GM23248 (cell line): ENCODE data around the gene SH3BP2. TPM values are rescaled to one million over a fixed set of nuclear protein-coding genes. Genes with fewer than 3 reads are reported as not detected.

Experiments used
- DNase-seq: peaks from one replicate; pipeline ENCODE4 v3.0.0-alpha.2; 2015
- H2AFZ ChIP-seq: fragments of 200-600 bp; sonication (generic); 2 replicates; pipeline ENCODE4 v1.6.1; 2016; ENCODE audit warnings: antibody characterized with exemption
- H3F3A ChIP-seq: fragments of 200-600 bp; sonication (generic); 2 replicates; pipeline ENCODE4 v1.6.1; 2016; ENCODE audit warnings: mild to moderate bottlenecking, antibody characterized with exemption, mixed run types; ENCODE audit not compliant: insufficient read depth
- H3K27ac ChIP-seq: fragments of 200-600 bp; sonication (generic); 2 replicates; pipeline ENCODE4 v1.5.1; 2016; ENCODE audit warnings: mild to moderate bottlenecking
- H3K27me3 ChIP-seq: fragments of 200-600 bp; sonication (generic); replicated peaks from 2 replicates; pipeline ENCODE4 v1.6.1; 2016; ENCODE audit warnings: mild to moderate bottlenecking; ENCODE audit not compliant: insufficient read depth
- H3K36me3 ChIP-seq: fragments of 200-600 bp; sonication (generic); 2 replicates; pipeline ENCODE4 v1.6.1; 2016; ENCODE audit warnings: low read depth, mild to moderate bottlenecking
- H3K4me1 ChIP-seq: fragments of 200-600 bp; sonication (generic); 2 replicates; pipeline ENCODE4 v1.6.1; 2016; ENCODE audit warnings: mild to moderate bottlenecking; ENCODE audit not compliant: insufficient read depth
- H3K4me2 ChIP-seq: fragments of 200-600 bp; sonication (generic); one replicate; pipeline ENCODE4 v1.6.1; 2016; ENCODE audit warnings: mild to moderate bottlenecking; ENCODE audit not compliant: unreplicated experiment
- H3K4me3 ChIP-seq: fragments of 200-600 bp; sonication (generic); 2 replicates; pipeline ENCODE4 v1.5.1; 2016; ENCODE audit warnings: mild to moderate bottlenecking
- H3K79me2 ChIP-seq: fragments of 200-600 bp; sonication (generic); 2 replicates; pipeline ENCODE4 v1.6.1; 2016; ENCODE audit warnings: mild to moderate bottlenecking; ENCODE audit not compliant: insufficient read depth
- H3K9ac ChIP-seq: fragments of 200-600 bp; sonication (generic); 2 replicates; pipeline ENCODE4 v1.6.1; 2016; ENCODE audit warnings: mild to moderate bottlenecking
- H3K9me2 ChIP-seq: fragments of 200-600 bp; sonication (generic); 2 replicates; pipeline ENCODE4 v1.6.1; 2016; ENCODE audit warnings: mixed run types, mild to moderate bottlenecking, moderate library complexity; ENCODE audit not compliant: insufficient read depth
- H3K9me3 ChIP-seq: fragments of 200-600 bp; sonication (generic); one replicate; pipeline ENCODE4 v1.6.1; 2017; ENCODE audit warnings: low read depth
- H4K20me1 ChIP-seq: fragments of 200-600 bp; sonication (generic); 2 replicates; pipeline ENCODE4 v1.6.0; 2016; ENCODE audit not compliant: insufficient read depth
- EZH2 ChIP-seq: fragments of 200-600 bp; sonication (generic); IDR thresholded peaks from 2 replicates; pipeline ENCODE4 v1.6.1; 2018; ENCODE audit warnings: antibody characterized with exemption, mild to moderate bottlenecking; ENCODE audit not compliant: insufficient read depth, poor library complexity, severe bottlenecking
- EZH2phosphoT487 ChIP-seq: fragments of 200-600 bp; sonication (generic); IDR thresholded peaks from 2 replicates; pipeline ENCODE4 v1.6.1; 2018; ENCODE audit warnings: antibody characterized with exemption, moderate library complexity, mild to moderate bottlenecking, low read depth; ENCODE audit not compliant: insufficient read depth
- WGBS, 2 experiments: methylation state at CpG; one replicate each; pipeline ENCODE4 v1.1.6; 2015 to 2017; ENCODE audit warnings: low lambda C conversion rate in 2 of 2, low coverage in 1 of 2; ENCODE audit errors: missing lambda C conversion rate in 2 of 2; 5-methylcytosine and 5-hydroxymethylcytosine counted together
- in situ Hi-C: fragments of 300-500 bp; cut with MboI; formaldehyde crosslinking; loops from 2 replicates; pipeline ENCODE4 v1.15.0; 2020
- polyA plus RNA-seq: library from polyadenylated mRNA; unstranded; fragments of >200 nt; fragmentation: Nextera tagmentation; extraction: Ambion mirVana; gene quantifications from 2 replicates; pipeline ENCODE4 v1.2.1, GENCODE V29; 2016
- total RNA-seq: library from RNA; depleted of rRNA; stranded (reverse); fragments of >200 nt; shearing (Covaris generic); gene quantifications from 2 replicates; pipeline ENCODE4 v1.2.3, GENCODE V29; 2014

The SH3BP2 gene
- total and polyA plus RNA-seq, 2 experiments from 2014 or later = 20.9 to 31.2 TPM

GRCh38 chr4:2781911-2782310 is 11.0 kb upstream of the SH3BP2 start:
- no peaks in the 10 kb centered on the region for H3K9me2 ChIP-seq
- in situ Hi-C loops = no loop called here
- no peaks in the 10 kb centered on the region for H3K79me2 ChIP-seq
- 79 to 80% methylated on average over 10 of the region's 10 CpGs for WGBS, 2 experiments
- H3K27me3 ChIP-seq = no peaks in the 10 kb centered on the region
- H3K4me2 ChIP-seq = no peak overlapping the region
- DNase-seq = no peak
- H3K36me3 ChIP-seq = no peaks in the 10 kb centered on the region
- H2AFZ ChIP-seq = no peak overlapping the region
- H3K4me1 ChIP-seq = no peaks in the 10 kb centered on the region
- H3F3A ChIP-seq = no peaks in the 10 kb centered on the region
- no peaks in the 10 kb centered on the region for H3K9me3 ChIP-seq
- no peaks in the 10 kb centered on the region; the same call in 1 of the 2 replicates for H4K20me1 ChIP-seq
- H3K27ac ChIP-seq = no peak overlapping the region
- TF ChIP-seq EZH2 (no peak), EZH2phosphoT487 (no peak)
- H3K4me3 ChIP-seq = no peak overlapping the region
- no peak overlapping the region for H3K9ac ChIP-seq

DNA sequence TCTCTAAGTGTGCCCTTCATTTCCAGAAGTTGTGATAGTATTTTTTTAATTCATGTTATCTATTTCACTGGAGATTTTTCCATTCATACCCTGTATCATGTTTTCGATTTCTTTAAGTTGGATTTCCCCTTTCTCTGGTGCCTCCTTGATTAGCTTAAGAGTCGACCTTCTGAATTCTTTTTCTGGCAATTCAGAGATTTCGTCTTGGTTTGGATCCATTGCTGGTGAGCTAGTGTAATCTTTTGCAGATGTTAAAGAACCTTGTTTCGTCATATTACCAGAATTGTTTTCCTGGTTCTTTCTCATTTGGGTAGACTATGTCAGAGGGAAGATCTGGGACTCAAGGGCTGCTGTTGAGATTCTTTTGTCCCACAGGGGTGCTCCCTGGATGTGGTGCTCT is 9.1 kb upstream of the SH3BP2 start:
- no peak overlapping the region for H3K4me2 ChIP-seq
- no peak overlapping the region for H3K27ac ChIP-seq
- no peaks in the 10 kb centered on the region for H3K4me1 ChIP-seq
- no peak overlapping the region for H3K4me3 ChIP-seq
- no peak overlapping the region for H2AFZ ChIP-seq
- no peaks in the 10 kb centered on the region for H3K9me3 ChIP-seq
- no peaks in the 10 kb centered on the region for H3K9me2 ChIP-seq
- TF ChIP-seq EZH2phosphoT487 (no peak), EZH2 (no peak)
- in situ Hi-C loops = no loop called here
- no peak for DNase-seq
- WGBS, 2 experiments = 30 to 34% methylated on average over 4 of the region's 4 CpGs
- H3K36me3 ChIP-seq = no peaks in the 10 kb centered on the region
- no peaks in the 10 kb centered on the region for H3K27me3 ChIP-seq
- no peaks in the 10 kb centered on the region for H3F3A ChIP-seq
- no peaks in the 10 kb centered on the region for H4K20me1 ChIP-seq
- H3K9ac ChIP-seq = no peak overlapping the region
- no peaks in the 10 kb centered on the region for H3K79me2 ChIP-seq

DNA sequence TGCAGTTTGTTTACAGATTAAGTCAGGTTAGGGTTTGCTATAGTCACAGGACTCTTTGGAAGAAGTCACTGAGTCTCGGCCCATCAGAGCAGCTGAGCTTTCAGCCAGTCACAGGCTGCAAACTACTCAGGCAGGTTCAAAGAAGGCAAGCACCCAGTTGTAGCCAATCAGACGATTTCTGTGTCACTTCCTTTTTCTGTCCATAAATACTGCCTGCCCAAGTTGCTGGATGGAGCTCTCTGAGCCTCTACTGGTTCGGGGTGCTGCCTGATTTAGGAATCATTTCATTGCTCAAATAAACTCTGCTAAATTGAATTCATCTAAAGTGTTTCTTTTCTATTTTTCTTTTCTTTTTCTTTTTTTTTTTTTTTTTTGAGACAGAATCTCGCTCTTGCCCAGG is 7.3 kb upstream of the SH3BP2 start:
- no peaks in the 10 kb centered on the region for H3K9me2 ChIP-seq

GRCh38 chr4:2786152-2786671 is 6.7 kb upstream of the SH3BP2 start:
- no peak overlapping the region for H3K9ac ChIP-seq
- no peaks in the 10 kb centered on the region for H3K79me2 ChIP-seq
- no peaks in the 10 kb centered on the region for H3F3A ChIP-seq
- H4K20me1 ChIP-seq = no peaks in the 10 kb centered on the region
- TF ChIP-seq EZH2phosphoT487 (no peak), EZH2 (no peak)
- no peaks in the 10 kb centered on the region for H3K9me2 ChIP-seq
- no peak for DNase-seq
- 92 to 97% methylated on average over 7 of the region's 7 CpGs for WGBS, 2 experiments
- H3K4me2 ChIP-seq = no peak overlapping the region
- in situ Hi-C loops = no loop called here
- no peaks in the 10 kb centered on the region for H3K27me3 ChIP-seq
- H3K4me1 ChIP-seq = no peaks in the 10 kb centered on the region
- no peaks in the 10 kb centered on the region for H3K9me3 ChIP-seq
- H2AFZ ChIP-seq = no peak overlapping the region
- H3K36me3 ChIP-seq = no peaks in the 10 kb centered on the region
- no peak overlapping the region for H3K27ac ChIP-seq
- no peak overlapping the region for H3K4me3 ChIP-seq

More for the DNA sequence above, 7.3 kb upstream of the SH3BP2 start:
- no peaks in the 10 kb centered on the region for H3K4me1 ChIP-seq
- no peak overlapping the region for H3K9ac ChIP-seq
- H4K20me1 ChIP-seq = no peaks in the 10 kb centered on the region
- TF ChIP-seq EZH2phosphoT487 (no peak), EZH2 (no peak)
- H3K4me3 ChIP-seq = no peak overlapping the region
- H3K27me3 ChIP-seq = no peaks in the 10 kb centered on the region
- no peaks in the 10 kb centered on the region for H3K36me3 ChIP-seq
- DNase-seq = no peak
- in situ Hi-C loops = no loop called here
- H3K27ac ChIP-seq = no peak overlapping the region
- H3K79me2 ChIP-seq = no peaks in the 10 kb centered on the region
- H3F3A ChIP-seq = no peaks in the 10 kb centered on the region
- WGBS, 2 experiments = 50 to 55% methylated on average over 4 of the region's 4 CpGs
- no peak overlapping the region for H3K4me2 ChIP-seq
- H2AFZ ChIP-seq = no peak overlapping the region
- no peaks in the 10 kb centered on the region for H3K9me3 ChIP-seq

- H3K4me1 ChIP-seq = no peaks in the 10 kb centered on the region
- WGBS, 2 experiments = 82 to 87% methylated on average over 6 to 9 of the region's 9 CpGs
- H3K9ac ChIP-seq = no peak overlapping the region
- H3K9me3 ChIP-seq = no peaks in the 10 kb centered on the region
- no peak overlapping the region for H3K27ac ChIP-seq
- no peaks in the 10 kb centered on the region for H3K9me2 ChIP-seq
- H3K79me2 ChIP-seq = no peaks in the 10 kb centered on the region
- no peaks in the 10 kb centered on the region for H3K36me3 ChIP-seq
- no peak overlapping the region for H3K4me3 ChIP-seq
- no peak overlapping the region for H2AFZ ChIP-seq
- H3F3A ChIP-seq = no peaks in the 10 kb centered on the region
- no peaks in the 10 kb centered on the region for H4K20me1 ChIP-seq
- TF ChIP-seq EZH2 (no peak), EZH2phosphoT487 (no peak)
- in situ Hi-C loops = no loop called here
- DNase-seq = no peak
- H3K4me2 ChIP-seq = no peak overlapping the region
- no peaks in the 10 kb centered on the region for H3K27me3 ChIP-seq
Observed at GRCh38 chr4:2786794-2787229, 6.1 kb upstream of the SH3BP2 start.
